ENCODE data around the gene RMRP.

The RMRP gene

DNA sequence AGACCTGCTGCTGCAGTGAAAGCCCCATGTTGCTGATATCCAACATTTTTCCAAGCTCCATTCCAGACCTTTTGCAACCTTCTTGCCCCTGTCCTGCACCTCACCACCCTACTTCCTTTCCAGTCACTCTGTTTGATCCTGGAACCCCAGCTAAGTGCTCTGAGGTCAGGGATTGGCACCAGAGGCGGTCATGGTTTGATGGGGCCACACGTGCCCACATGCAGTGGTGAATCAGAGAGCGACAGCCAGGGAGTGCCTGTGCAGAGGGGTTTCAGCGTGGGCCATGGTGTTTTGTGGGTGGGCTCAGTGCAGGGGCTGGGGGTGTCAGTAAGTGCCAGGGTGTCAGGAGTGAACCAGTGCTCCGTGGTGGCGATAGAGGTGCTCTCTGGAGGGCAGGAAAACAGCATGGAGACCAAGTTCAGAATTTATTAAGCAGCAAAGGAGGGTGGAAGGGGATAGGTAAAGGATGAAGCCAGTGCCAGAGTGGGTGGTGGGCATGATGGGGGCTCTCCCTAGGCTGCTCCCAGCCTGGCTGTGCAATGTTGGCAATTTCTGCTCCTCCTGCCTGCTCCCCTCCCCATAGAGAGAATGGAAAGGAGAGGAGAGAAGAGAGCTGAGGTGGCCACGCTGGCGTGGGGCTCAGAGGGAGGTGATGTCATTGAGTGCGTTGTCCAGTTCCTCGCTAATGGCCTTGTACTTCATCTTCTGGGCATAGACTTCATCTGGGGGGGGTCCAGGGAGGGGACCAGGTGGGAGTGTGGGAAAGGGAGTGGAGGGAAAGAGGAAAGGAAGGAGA lies 24.9 kb upstream of the RMRP start:
- no peak overlapping the region for H2AFZ ChIP-seq (ENCODE audit: low read depth, low read length)
- no peaks in the 10 kb centered on the region for H3K9me3 ChIP-seq (ENCODE audit: low read length)
- no peak overlapping the region for H3K4me3 ChIP-seq (ENCODE audit: low read length)
- no peaks in the 10 kb centered on the region for H3K27me3 ChIP-seq (ENCODE audit: insufficient read depth, low read length)
- no peaks in the 10 kb centered on the region for H3K36me3 ChIP-seq (ENCODE audit: insufficient read depth, low read length)
- no peaks in the 10 kb centered on the region for H3K4me1 ChIP-seq (ENCODE audit: insufficient read depth, low read length)

DNA sequence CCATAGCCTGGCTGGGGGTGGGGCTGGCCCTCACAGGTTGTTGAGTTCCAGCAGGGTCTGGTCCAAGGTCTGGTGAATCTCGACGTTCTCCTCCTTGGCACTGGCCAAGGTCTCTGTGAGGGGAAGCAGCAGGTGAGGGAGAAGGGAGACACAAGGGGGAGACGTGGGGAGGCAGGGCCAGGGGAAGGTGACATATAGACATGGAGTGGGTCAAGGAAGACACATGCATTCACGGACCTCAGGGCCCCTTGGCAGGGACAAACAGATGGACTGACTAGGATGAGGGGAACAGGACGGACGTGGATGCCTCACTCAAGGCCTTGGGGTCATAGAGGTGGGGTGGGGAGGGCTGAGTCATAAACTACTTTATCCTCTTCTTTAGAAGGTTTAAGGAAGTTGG lies 24.2 kb upstream of the RMRP start:
- no peaks in the 10 kb centered on the region for H3K9me3 ChIP-seq (ENCODE audit: low read length)
- H3K36me3 ChIP-seq (ENCODE audit: insufficient read depth, low read length) = no peaks in the 10 kb centered on the region
- H3K4me3 ChIP-seq (ENCODE audit: low read length) = no peak overlapping the region
- H3K4me1 ChIP-seq (ENCODE audit: insufficient read depth, low read length) = no peaks in the 10 kb centered on the region
- H3K27me3 ChIP-seq (ENCODE audit: insufficient read depth, low read length) = peaks cover 3% of the 10 kb centered on the region
- H2AFZ ChIP-seq (ENCODE audit: low read depth, low read length) = no peak overlapping the region

GRCh38 chr9:35681341-35682002 lies 23.7 kb upstream of the RMRP start:
- H2AFZ ChIP-seq (ENCODE audit: low read depth, low read length) = no peak overlapping the region
- no peaks in the 10 kb centered on the region for H3K4me1 ChIP-seq (ENCODE audit: insufficient read depth, low read length)
- no peak overlapping the region for H3K4me3 ChIP-seq (ENCODE audit: low read length)
- no peaks in the 10 kb centered on the region for H3K36me3 ChIP-seq (ENCODE audit: insufficient read depth, low read length)
- no peaks in the 10 kb centered on the region for H3K9me3 ChIP-seq (ENCODE audit: low read length)
- peaks cover 4% of the 10 kb centered on the region for H3K27me3 ChIP-seq (ENCODE audit: insufficient read depth, low read length)

GRCh38 chr9:35680331-35681105 lies 22.7 kb upstream of the RMRP start:
- no peaks in the 10 kb centered on the region for H3K9me3 ChIP-seq (ENCODE audit: low read length)
- H3K4me3 ChIP-seq (ENCODE audit: low read length) = no peak overlapping the region
- peaks cover 4% of the 10 kb centered on the region for H3K27me3 ChIP-seq (ENCODE audit: insufficient read depth, low read length)
- H2AFZ ChIP-seq (ENCODE audit: low read depth, low read length) = no peak overlapping the region
- H3K4me1 ChIP-seq (ENCODE audit: insufficient read depth, low read length) = no peaks in the 10 kb centered on the region
- no peaks in the 10 kb centered on the region for H3K36me3 ChIP-seq (ENCODE audit: insufficient read depth, low read length)

- H3K27me3 ChIP-seq (ENCODE audit: insufficient read depth, low read length) = peaks cover 4% of the 10 kb centered on the region
- no peaks in the 10 kb centered on the region for H3K9me3 ChIP-seq (ENCODE audit: low read length)
Measured at GRCh38 chr9:35679766-35680330, 22.0 kb upstream of the RMRP start.

DNA sequence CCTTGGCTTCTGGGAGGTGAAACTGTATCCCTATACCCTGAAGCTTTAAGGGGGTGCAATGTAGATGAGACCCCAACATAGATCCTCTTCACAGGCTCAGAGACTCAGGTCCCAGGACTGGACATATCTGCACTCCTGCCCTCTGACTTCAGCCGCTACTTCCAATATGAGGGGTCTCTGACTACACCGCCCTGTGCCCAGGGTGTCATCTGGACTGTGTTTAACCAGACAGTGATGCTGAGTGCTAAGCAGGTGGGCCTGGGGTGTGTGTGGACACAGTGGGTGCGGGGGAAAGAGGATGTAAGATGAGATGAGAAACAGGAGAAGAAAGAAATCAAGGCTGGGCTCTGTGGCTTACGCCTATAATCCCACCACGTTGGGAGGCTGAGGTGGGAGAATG lies 21.3 kb upstream of the RMRP start:
- H3K4me1 ChIP-seq (ENCODE audit: insufficient read depth, low read length) = no peaks in the 10 kb centered on the region
- no peaks in the 10 kb centered on the region for H3K36me3 ChIP-seq (ENCODE audit: insufficient read depth, low read length)
- peaks cover 9% of the 10 kb centered on the region for H3K27me3 ChIP-seq (ENCODE audit: insufficient read depth, low read length)

More at GRCh38 chr9:35679766-35680330, 22.0 kb upstream of the RMRP start:
- no peak overlapping the region for H3K4me3 ChIP-seq (ENCODE audit: low read length)
- no peak overlapping the region for H2AFZ ChIP-seq (ENCODE audit: low read depth, low read length)
- no peaks in the 10 kb centered on the region for H3K36me3 ChIP-seq (ENCODE audit: insufficient read depth, low read length)
- no peaks in the 10 kb centered on the region for H3K4me1 ChIP-seq (ENCODE audit: insufficient read depth, low read length)

GRCh38 chr9:35675732-35676392 lies 18.0 kb upstream of the RMRP start:
- Histone ChIP-seq H3K4me1 (ENCODE audit: insufficient read depth, low read length) (no peaks in the 10 kb centered on the region), H3K27me3 (ENCODE audit: insufficient read depth, low read length) (peaks cover 13% of the 10 kb centered on the region), H3K4me3 (ENCODE audit: low read length) (no peak overlapping the region)

More for the DNA sequence above, 21.3 kb upstream of the RMRP start:
- Histone ChIP-seq H2AFZ (ENCODE audit: low read depth, low read length) (no peak overlapping the region), H3K4me3 (ENCODE audit: low read length) (no peak overlapping the region), H3K9me3 (ENCODE audit: low read length) (no peaks in the 10 kb centered on the region)

DNA sequence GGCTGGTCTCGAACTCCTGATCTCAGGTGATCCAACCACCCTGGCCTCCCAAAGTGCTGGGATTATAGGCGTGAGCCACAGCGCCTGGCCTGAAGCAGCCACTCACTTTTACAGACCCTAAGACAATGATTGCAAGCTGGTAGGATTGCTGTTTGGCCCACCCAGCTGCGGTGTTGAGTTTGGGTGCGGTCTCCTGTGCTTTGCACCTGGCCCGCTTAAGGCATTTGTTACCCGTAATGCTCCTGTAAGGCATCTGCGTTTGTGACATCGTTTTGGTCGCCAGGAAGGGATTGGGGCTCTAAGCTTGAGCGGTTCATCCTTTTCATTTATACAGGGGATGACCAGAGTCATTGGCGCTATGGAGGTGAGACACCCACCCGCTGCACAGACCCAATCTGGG lies 17.4 kb upstream of the RMRP start:
- H3K9me3 ChIP-seq (ENCODE audit: low read length) = no peaks in the 10 kb centered on the region
- H3K4me1 ChIP-seq (ENCODE audit: insufficient read depth, low read length) = no peaks in the 10 kb centered on the region
- H3K4me3 ChIP-seq (ENCODE audit: low read length) = no peak overlapping the region
- H2AFZ ChIP-seq (ENCODE audit: low read depth, low read length) = no peak overlapping the region
- no peaks in the 10 kb centered on the region for H3K36me3 ChIP-seq (ENCODE audit: insufficient read depth, low read length)
- H3K27me3 ChIP-seq (ENCODE audit: insufficient read depth, low read length) = peaks cover 13% of the 10 kb centered on the region

More at GRCh38 chr9:35675732-35676392, 18.0 kb upstream of the RMRP start:
- Histone ChIP-seq H3K36me3 (ENCODE audit: insufficient read depth, low read length) (no peaks in the 10 kb centered on the region), H2AFZ (ENCODE audit: low read depth, low read length) (no peak overlapping the region), H3K9me3 (ENCODE audit: low read length) (no peaks in the 10 kb centered on the region)

- no peak overlapping the region for H2AFZ ChIP-seq (ENCODE audit: low read depth, low read length)
- peaks cover 13% of the 10 kb centered on the region for H3K27me3 ChIP-seq (ENCODE audit: insufficient read depth, low read length)
- no peaks in the 10 kb centered on the region for H3K9me3 ChIP-seq (ENCODE audit: low read length)
- H3K4me3 ChIP-seq (ENCODE audit: low read length) = no peak overlapping the region
- no peaks in the 10 kb centered on the region for H3K36me3 ChIP-seq (ENCODE audit: insufficient read depth, low read length)
- H3K4me1 ChIP-seq (ENCODE audit: insufficient read depth, low read length) = no peaks in the 10 kb centered on the region
Measured at GRCh38 chr9:35674025-35674361, 16.2 kb upstream of the RMRP start.

DNA sequence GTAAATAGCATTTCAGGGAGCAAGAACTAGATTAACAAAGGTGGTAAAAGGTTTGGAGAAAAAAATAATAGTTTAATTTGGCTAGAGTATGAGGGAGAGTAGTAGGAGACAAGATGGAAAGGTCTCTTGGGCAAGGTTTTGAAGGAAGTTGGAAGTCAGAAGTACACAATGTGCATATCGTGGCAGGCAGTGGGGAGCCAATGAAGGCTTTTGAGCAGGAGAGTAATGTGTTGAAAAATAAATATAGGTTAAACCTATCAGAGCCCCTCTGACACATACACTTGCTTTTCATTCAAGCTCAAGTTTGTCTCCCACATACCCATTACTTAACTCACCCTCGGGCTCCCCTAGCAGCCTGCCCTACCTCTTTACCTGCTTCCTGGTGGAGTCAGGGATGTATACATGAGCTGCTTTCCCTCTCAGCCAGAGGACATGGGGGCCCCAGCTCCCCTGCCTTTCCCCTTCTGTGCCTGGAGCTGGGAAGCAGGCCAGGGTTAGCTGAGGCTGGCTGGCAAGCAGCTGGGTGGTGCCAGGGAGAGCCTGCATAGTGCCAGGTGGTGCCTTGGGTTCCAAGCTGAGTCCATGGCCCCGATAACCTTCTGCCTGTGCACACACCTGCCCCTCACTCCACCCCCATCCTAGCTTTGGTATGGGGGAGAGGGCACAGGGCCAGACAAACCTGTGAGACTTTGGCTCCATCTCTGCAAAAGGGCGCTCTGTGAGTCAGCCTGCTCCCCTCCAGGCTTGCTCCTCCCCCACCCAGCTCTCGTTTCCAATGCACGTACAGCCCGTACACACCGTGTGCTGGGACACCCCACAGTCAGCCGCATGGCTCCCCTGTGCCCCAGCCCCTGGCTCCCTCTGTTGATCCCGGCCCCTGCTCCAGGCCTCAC lies 15.6 kb upstream of the RMRP start, which contains the start of gene CA9:
Gene CA9, plus strand, starts transcription at position 797 of the 893 bp plus-strand sequence. Its CDS starts 32 bp downstream, at position 829.
- Histone ChIP-seq H3K9me3 (ENCODE audit: low read length) (no peaks in the 10 kb centered on the region), H2AFZ (ENCODE audit: low read depth, low read length) (no peak within 1 kb of the TSS), H3K4me3 (ENCODE audit: low read length) (no peak within 1 kb of the TSS), H3K4me1 (ENCODE audit: insufficient read depth, low read length) (no peaks in the 10 kb centered on the region), H3K27me3 (ENCODE audit: insufficient read depth, low read length) (peaks cover 13% of the 10 kb centered on the region), H3K36me3 (ENCODE audit: insufficient read depth, low read length) (no peaks in the 10 kb centered on the region)

GRCh38 chr9:35669331-35670145 lies 11.7 kb upstream of the RMRP start:
- Histone ChIP-seq H3K9me3 (ENCODE audit: low read length) (no peaks in the 10 kb centered on the region), H3K36me3 (ENCODE audit: insufficient read depth, low read length) (no peaks in the 10 kb centered on the region), H2AFZ (ENCODE audit: low read depth, low read length) (no peak overlapping the region), H3K4me1 (ENCODE audit: insufficient read depth, low read length) (peaks cover 4% of the 10 kb centered on the region), H3K27me3 (ENCODE audit: insufficient read depth, low read length) (peaks cover 7% of the 10 kb centered on the region), H3K4me3 (ENCODE audit: low read length) (no peak overlapping the region)
